Measurements from ENCODE around the gene RNF148. TPM values are rescaled to one million over a fixed set of nuclear protein-coding genes. Genes with fewer than 3 reads are reported as not detected.

The RNF148 gene
- total and polyA plus RNA-seq, 2 of the 8 experiments (the other 6 are each of a cell fraction or from before 2014, with no cell fraction given) = 0.27 to 0.45 TPM

GRCh38 chr7:122748195-122748594 lies 45.5 kb upstream of the RNF148 start:
- CTCF ChIA-PET (ENCODE audit: partially characterized antibody) = interaction anchor here (0.9 to 2.0 kb wide), 3 partner anchors 9 to 407 kb away, joined by 3 to 6 read pairs (median 4); no protein-coding TSS in a partner anchor
- POLR2A ChIA-PET (ENCODE audit: partially characterized antibody) = interaction anchor here (1.5 kb wide), 1 partner anchor 16 kb away, joined by 5 read pairs; no protein-coding TSS in a partner anchor
- no peak for TF ChIP-seq EGR1 (IDR thresholded peaks at IDR 0.05; ENCODE audit: borderline replicate concordance, low read depth, low read length)
- TF ChIP-seq TCF12 (IDR thresholded peaks at IDR 0.05; ENCODE audit: low read depth, low read length) = no peak
- TF ChIP-seq CHD2 (IDR thresholded peaks at IDR 0.05; ENCODE audit: low read length) = no peak
- TF ChIP-seq CTCF (IDR thresholded peaks at IDR 0.05; ENCODE audit: control extremely low read depth in 1 of 3, insufficient read depth in 1 of 3, low read depth in 1 of 3, low read length in 3 of 3) = no peak
- TF ChIP-seq GTF2F1 (IDR thresholded peaks at IDR 0.05; ENCODE audit: borderline replicate concordance, low read depth, low read length) = no peak
- TF ChIP-seq HDAC2 (IDR thresholded peaks at IDR 0.05; ENCODE audit: borderline replicate concordance in 1 of 2, low read depth in 2 of 2, low read length in 2 of 2) = no peak
- no peak for TF ChIP-seq HDAC6 (IDR thresholded peaks at IDR 0.05; ENCODE audit: low read depth, low read length)
- no peak for TF ChIP-seq MAX (IDR thresholded peaks at IDR 0.05)
- no peak for TF ChIP-seq TAF7 (optimal IDR thresholded peaks at IDR 0.05; ENCODE audit: borderline replicate concordance, low read depth, low read length)
- no peak for TF ChIP-seq EP300 (IDR thresholded peaks at IDR 0.05; ENCODE audit: borderline replicate concordance in 1 of 2, low read depth in 2 of 2, low read length in 2 of 2)
- TF ChIP-seq ZNF274 (IDR thresholded peaks at IDR 0.05; ENCODE audit: borderline replicate concordance, extremely low read depth, low read length) = no peak

More at GRCh38 chr7:122748195-122748594, 45.5 kb upstream of the RNF148 start:
- no peak overlapping the region for H3K9ac ChIP-seq (replicated peaks in 1 of 4; ENCODE audit: extremely low read depth in 1 of 4, low read depth in 3 of 4, low read length in 3 of 4)
- no peak overlapping the region for H2AK5ac ChIP-seq (ENCODE audit: low read depth, low read length)
- H3K27me3 ChIP-seq (replicated peaks in 1 of 4; ENCODE audit: control insufficient read depth in 3 of 4, extremely low read depth in 1 of 4, insufficient read depth in 3 of 4, low read length in 3 of 4) = no peaks in the 10 kb centered on the region
- H3K4me2 ChIP-seq (ENCODE audit: insufficient read depth in 1 of 2, low read depth in 2 of 2, low read length in 2 of 2) = no peak overlapping the region
- H3K79me2 ChIP-seq (ENCODE audit: control insufficient read depth in 1 of 2, insufficient read depth in 2 of 2, low read length in 2 of 2) = no peaks in the 10 kb centered on the region
- H3K79me1 ChIP-seq (ENCODE audit: low read depth, low read length) = no peaks in the 10 kb centered on the region; the same call in 1 of the 2 replicates
- H3K9me3 ChIP-seq (ENCODE audit: insufficient read depth in 2 of 2, low read depth in 1 of 2, low read length in 1 of 2) = no peaks in the 10 kb centered on the region
- no peak overlapping the region for H2BK120ac ChIP-seq (replicated peaks; ENCODE audit: low read depth, low read length)
- no peak overlapping the region for H2BK12ac ChIP-seq (ENCODE audit: low read depth, low read length)
- no peak overlapping the region for H4K91ac ChIP-seq (replicated peaks; ENCODE audit: insufficient read length, low read length)
- DNase-seq (ENCODE audit: low read depth in 1 of 2, low spot score in 2 of 2) (no peak), FAIRE-seq (no peak)
- no peaks in the 10 kb centered on the region for H4K20me1 ChIP-seq (replicated peaks in 1 of 2; ENCODE audit: control insufficient read depth in 1 of 2, insufficient read depth in 2 of 2, low read length in 2 of 2)
- H3K23me2 ChIP-seq (ENCODE audit: low read depth, low read length) = no peaks in the 10 kb centered on the region
- no peak overlapping the region for H3K4ac ChIP-seq (replicated peaks; ENCODE audit: insufficient read length, low read depth, low read length)
- peaks cover 2 to 19% (median 11%) of the 10 kb centered on the region in 4 experiments; a peak in 5 of 7 replicates for H3K4me1 ChIP-seq (replicated peaks in 1 of 4; ENCODE audit: control insufficient read depth in 3 of 4, insufficient read depth in 4 of 4, low read length in 3 of 4)
- H2BK5ac ChIP-seq (ENCODE audit: low read depth, low read length) = no peak overlapping the region
- no peak overlapping the region for H2BK20ac ChIP-seq (ENCODE audit: low read length)
- no peak overlapping the region for H2AFZ ChIP-seq (ENCODE audit: low read length)
- no peak overlapping the region for H3K4me3 ChIP-seq (ENCODE audit: extremely low read depth in 1 of 4, insufficient read depth in 2 of 4, low read depth in 3 of 4, low read length in 4 of 4)
- H3K36me3 ChIP-seq (ENCODE audit: control insufficient read depth in 2 of 4, insufficient read depth in 4 of 4, low read length in 3 of 4) = no peaks in the 10 kb centered on the region
- no peak overlapping the region for H3K23ac ChIP-seq (ENCODE audit: insufficient read length)
- no peak overlapping the region for H3K56ac ChIP-seq (replicated peaks; ENCODE audit: insufficient read length, low read depth, low read length)
- H3K18ac ChIP-seq (ENCODE audit: extremely low read depth, low read length) = no peak overlapping the region
- H3K14ac ChIP-seq (ENCODE audit: insufficient read length) = no peak overlapping the region
- WGBS, 2 experiments (ENCODE audit: extremely low coverage in 1 of 2, insufficient coverage in 1 of 2, insufficient read length in 1 of 2, insufficient replicate concordance in 2 of 2, low coverage in 1 of 2, low lambda C conversion rate in 2 of 2, missing lambda C conversion rate in 1 of 2) = 90% methylated on average over 2 of the region's 2 CpGs; no CpG with 5 or more reads in 1 of the 2 experiments
- H3K27ac ChIP-seq (ENCODE audit: low read depth, low read length) = no peak overlapping the region
- H4K5ac ChIP-seq (ENCODE audit: insufficient read length, low read depth, low read length) = no peak overlapping the region
- no peak overlapping the region for H4K8ac ChIP-seq (ENCODE audit: extremely low read depth, insufficient read depth, low read length)
- H2BK15ac ChIP-seq (ENCODE audit: low read length) = no peak overlapping the region

Measured in H1 (cell line).